GM12864 (cell line): ENCODE data around the gene MPEG1.

Source experiments
- DNase-seq: peaks from one replicate; pipeline ENCODE4 v3.0.0-alpha.2; 2011; ENCODE audit warnings: low read depth
- H3K4me3 ChIP-seq: 2 replicates; pipeline ENCODE4 v1.5.1; 2011; ENCODE audit warnings: mild to moderate bottlenecking, low read depth, low read length, control low read depth
- CTCF ChIP-seq: IDR thresholded peaks from 2 replicates; pipeline ENCODE4 v1.5.1; 2011; ENCODE audit warnings: low read depth, mild to moderate bottlenecking, moderate library complexity, low read length, control low read depth, inconsistent platforms; ENCODE audit errors: missing control alignments

The MPEG1 gene

GRCh38 chr11:59198726-59199125 is 14.0 kb downstream of the MPEG1 start:
- TF ChIP-seq CTCF, result no peak
- H3K4me3 ChIP-seq, result no peak overlapping the region
- no peak for DNase-seq

- no peak for DNase-seq
- TF ChIP-seq CTCF, result no peak
Measured at GRCh38 chr11:59197991-59198390, 14.7 kb downstream of the MPEG1 start.

GRCh38 chr11:59196777-59197176 is 15.9 kb downstream of the MPEG1 start:
- no peak for TF ChIP-seq CTCF
- no peak for DNase-seq
- no peak overlapping the region for H3K4me3 ChIP-seq

More at GRCh38 chr11:59197991-59198390, 14.7 kb downstream of the MPEG1 start:
- H3K4me3 ChIP-seq, result no peak overlapping the region

- no peak for TF ChIP-seq CTCF
- DNase-seq, result no peak
- no peak overlapping the region for H3K4me3 ChIP-seq
Measured at GRCh38 chr11:59195586-59195985, 17.1 kb downstream of the MPEG1 start.

GRCh38 chr11:59193587-59194130 is 19.1 kb downstream of the MPEG1 start:
- no peak overlapping the region for H3K4me3 ChIP-seq
- TF ChIP-seq CTCF, result no peak
- no peak for DNase-seq

- no peak for TF ChIP-seq CTCF
- no peak for DNase-seq
- no peak overlapping the region for H3K4me3 ChIP-seq
Measured at GRCh38 chr11:59192446-59193020, 20.2 kb downstream of the MPEG1 start.

GRCh38 chr11:59191890-59192289 is 20.8 kb downstream of the MPEG1 start:
- no peak overlapping the region for H3K4me3 ChIP-seq
- no peak for TF ChIP-seq CTCF
- DNase-seq, result no peak
